ENCODE results near the gene TEP1.
A peak's percentile ranks its signal among the peaks of the same experiment; 100 is the strongest.
"Not testable (repeated sequence)": the region's sequence is repeated elsewhere in the genome, so short reads cannot be mapped to it uniquely, and the experiment has no call there.

TEP1 gene

DNA sequence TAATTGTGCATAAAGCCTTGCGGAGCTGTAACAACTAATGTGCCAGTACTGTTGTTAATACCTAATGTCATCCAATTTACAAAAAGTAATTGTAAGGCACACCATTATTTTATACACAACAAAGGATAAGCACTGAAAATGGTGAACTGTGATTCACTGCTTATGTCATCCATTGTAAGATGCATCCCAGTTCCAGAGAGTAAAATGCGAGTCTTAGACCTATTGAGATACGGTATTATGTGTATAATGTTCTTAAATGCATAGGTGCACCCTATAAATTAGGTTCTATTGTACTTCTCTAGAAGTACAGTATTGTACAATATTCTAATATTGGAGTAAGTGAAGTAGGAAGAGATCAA is 69.5 kb downstream of the TEP1 start:
- no peak overlapping the region for H2BK12ac ChIP-seq (ENCODE audit: low read length)
- peak overlapping the region; percentile 71 for H2BK120ac ChIP-seq (ENCODE audit: insufficient read depth, low read length, poor library complexity)
- H3K4me3 ChIP-seq (ENCODE audit: low read depth, low read length), result peak overlapping the region; percentile 82
- H2AFZ ChIP-seq (ENCODE audit: insufficient read depth, low read length, poor library complexity), result peak overlapping the region; percentile 100
- H3K4me1 ChIP-seq (ENCODE audit: control insufficient read depth in 1 of 2, insufficient read depth in 2 of 2, low read length in 2 of 2), result no peaks in the 10 kb centered on the region
- H4K91ac ChIP-seq (ENCODE audit: low read depth, low read length), result no peak overlapping the region
- H3K79me2 ChIP-seq (ENCODE audit: control insufficient read depth, insufficient read depth, low read length, poor library complexity), result no peaks in the 10 kb centered on the region
- no peaks in the 10 kb centered on the region for H3K27me3 ChIP-seq (ENCODE audit: insufficient read depth, low read length)
- DNase-seq, result peak in 1 of 2 donors; percentile 40
- peak overlapping the region; percentile 93 for H3K9ac ChIP-seq (ENCODE audit: low read length)
- peaks cover 12 to 20% of the 10 kb centered on the region in 2 experiments for H3K36me3 ChIP-seq (ENCODE audit: control insufficient read depth in 1 of 2, insufficient read depth in 2 of 2, low read length in 2 of 2)
- no peak overlapping the region for H4K12ac ChIP-seq (ENCODE audit: low read depth, low read length)
- peak overlapping the region; percentile 78 for H3K4me2 ChIP-seq (ENCODE audit: low read length)
- no CpG with 5 or more reads among the region's 3 CpGs for WGBS (ENCODE audit: extremely low coverage, insufficient coverage, insufficient read length)
- peak overlapping the region; percentile 96 for H4K8ac ChIP-seq (ENCODE audit: low read depth, low read length)
- H3K14ac ChIP-seq (ENCODE audit: low read length), result peak overlapping the region; percentile 87
- H3K9me3 ChIP-seq (ENCODE audit: insufficient read depth, low read depth, low read length), result no peaks in the 10 kb centered on the region
- H2AK5ac ChIP-seq (ENCODE audit: low read length), result no peak overlapping the region
- peak overlapping the region; percentile 63 for H3K27ac ChIP-seq (ENCODE audit: low read depth, low read length)
- H3K18ac ChIP-seq (ENCODE audit: low read length), result no peak overlapping the region
- peak overlapping the region; percentile 85 for H2BK5ac ChIP-seq (ENCODE audit: low read depth, low read length, poor library complexity)
- H3K79me1 ChIP-seq (ENCODE audit: low read length), result peaks cover 5% of the 10 kb centered on the region
- peak overlapping the region; percentile 87 for H3K4ac ChIP-seq (ENCODE audit: low read depth, low read length)
- H3K23ac ChIP-seq (ENCODE audit: low read length), result no peak overlapping the region

DNA sequence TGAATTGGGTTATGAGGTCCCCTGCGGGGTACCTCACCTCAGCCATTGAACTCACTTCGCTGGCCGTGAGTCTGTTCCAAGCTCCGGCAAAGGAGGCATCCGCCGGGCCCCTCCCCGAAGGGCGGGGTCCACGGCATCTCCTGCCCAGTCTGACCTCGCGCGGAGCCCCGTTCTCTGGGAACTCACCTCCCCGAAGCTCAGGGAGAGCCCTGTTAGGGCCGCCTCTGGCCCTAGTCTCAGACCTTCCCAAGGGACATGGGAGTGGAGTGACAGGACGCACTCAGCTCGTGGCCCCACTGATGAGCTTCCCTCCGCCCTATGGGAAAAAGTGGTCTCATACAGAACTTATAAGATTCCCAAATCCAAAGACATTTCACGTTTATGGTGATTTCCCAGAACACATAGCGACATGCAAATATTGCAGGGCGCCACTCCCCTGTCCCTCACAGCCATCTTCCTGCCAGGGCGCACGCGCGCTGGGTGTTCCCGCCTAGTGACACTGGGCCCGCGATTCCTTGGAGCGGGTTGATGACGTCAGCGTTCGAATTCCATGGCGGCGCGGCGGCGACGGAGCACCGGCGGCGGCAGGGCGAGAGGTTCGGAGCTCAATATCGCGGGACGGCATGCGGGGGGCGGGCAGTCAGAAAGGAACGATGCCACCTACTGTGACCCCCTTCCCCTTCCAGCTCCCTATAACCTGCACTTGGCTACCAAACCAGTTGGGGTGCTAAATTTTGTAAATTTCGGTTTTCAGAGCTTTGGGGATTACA is 70.0 kb downstream of the TEP1 start, which contains the start of gene PARP2:
Gene PARP2, plus strand, starts transcription at position 544 of the 770 bp plus-strand sequence. Its CDS starts 7 bp downstream, at position 551.
- peak within 1 kb of the TSS; percentile 96 for H4K8ac ChIP-seq (ENCODE audit: low read depth, low read length)
- H4K12ac ChIP-seq (ENCODE audit: low read depth, low read length), result peak within 1 kb of the TSS; percentile 89
- H3K4me2 ChIP-seq (ENCODE audit: low read length), result peak within 1 kb of the TSS; percentile 78
- H3K79me1 ChIP-seq (ENCODE audit: low read length), result peaks cover 5% of the 10 kb centered on the region
- H2BK12ac ChIP-seq (ENCODE audit: low read length), result no peak within 1 kb of the TSS
- peak within 1 kb of the TSS; percentile 85 for H2BK5ac ChIP-seq (ENCODE audit: low read depth, low read length, poor library complexity)
- peak within 1 kb of the TSS; percentile 99 for H3K27ac ChIP-seq (ENCODE audit: low read depth, low read length)
- no peaks in the 10 kb centered on the region for H3K79me2 ChIP-seq (ENCODE audit: control insufficient read depth, insufficient read depth, low read length, poor library complexity)
- H2BK120ac ChIP-seq (ENCODE audit: insufficient read depth, low read length, poor library complexity), result peak within 1 kb of the TSS; percentile 71
- H3K4me3 ChIP-seq (ENCODE audit: low read depth, low read length), result peak within 1 kb of the TSS; percentile 82
- no peaks in the 10 kb centered on the region for H3K9me3 ChIP-seq (ENCODE audit: insufficient read depth, low read depth, low read length)
- peak within 1 kb of the TSS; percentile 87 for H3K14ac ChIP-seq (ENCODE audit: low read length)
- peak within 1 kb of the TSS; percentile 100 for H2AFZ ChIP-seq (ENCODE audit: insufficient read depth, low read length, poor library complexity)
- peak within 1 kb of the TSS; percentile 87 for H3K4ac ChIP-seq (ENCODE audit: low read depth, low read length)
- DNase-seq, result peak; percentile 100
- no peak within 1 kb of the TSS for H3K23ac ChIP-seq (ENCODE audit: low read length)
- no CpG with 5 or more reads among the region's 50 CpGs for WGBS (ENCODE audit: extremely low coverage, insufficient coverage, insufficient read length)
- H3K27me3 ChIP-seq (ENCODE audit: insufficient read depth, low read length), result no peaks in the 10 kb centered on the region
- H3K9ac ChIP-seq (ENCODE audit: low read length), result peak within 1 kb of the TSS; percentile 93
- peak within 1 kb of the TSS; percentile 95 for H3K18ac ChIP-seq (ENCODE audit: low read length)
- no peak within 1 kb of the TSS for H2AK5ac ChIP-seq (ENCODE audit: low read length)
- peak within 1 kb of the TSS; percentile 84 for H4K91ac ChIP-seq (ENCODE audit: low read depth, low read length)
- H3K4me1 ChIP-seq (ENCODE audit: control insufficient read depth in 1 of 2, insufficient read depth in 2 of 2, low read length in 2 of 2), result no peaks in the 10 kb centered on the region
- peaks cover 7 to 16% of the 10 kb centered on the region in 2 experiments for H3K36me3 ChIP-seq (ENCODE audit: control insufficient read depth in 1 of 2, insufficient read depth in 2 of 2, low read length in 2 of 2)

DNA sequence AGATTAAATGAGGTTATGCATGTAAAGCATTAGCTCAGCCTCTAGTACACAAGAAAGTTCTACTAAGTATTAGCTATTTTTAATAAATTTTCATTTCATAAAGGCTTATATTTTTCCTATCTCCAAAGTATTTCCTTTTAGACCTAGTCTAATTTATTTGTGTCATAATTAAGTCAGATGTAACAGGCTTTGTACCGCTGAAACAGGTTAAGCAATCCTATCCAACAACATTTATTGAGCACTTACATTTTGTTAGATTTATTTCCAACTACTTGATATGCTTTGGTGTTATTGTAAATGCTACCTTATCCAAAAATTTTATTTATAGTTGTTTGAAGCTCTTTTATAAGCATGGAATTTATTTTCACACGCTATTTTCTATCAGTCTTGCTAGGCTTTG is 71.7 kb downstream of the TEP1 start:
- Histone ChIP-seq H2BK120ac (ENCODE audit: insufficient read depth, low read length, poor library complexity) (no peak overlapping the region), H2AFZ (ENCODE audit: insufficient read depth, low read length, poor library complexity) (no peak overlapping the region), H3K9me3 (ENCODE audit: insufficient read depth, low read depth, low read length) (no peaks in the 10 kb centered on the region), H3K79me2 (ENCODE audit: control insufficient read depth, insufficient read depth, low read length, poor library complexity) (no peaks in the 10 kb centered on the region), H4K12ac (ENCODE audit: low read depth, low read length) (no peak overlapping the region), H3K14ac (ENCODE audit: low read length) (no peak overlapping the region), H3K4me2 (ENCODE audit: low read length) (no peak overlapping the region), H3K4ac (ENCODE audit: low read depth, low read length) (no peak overlapping the region), H3K23ac (ENCODE audit: low read length) (no peak overlapping the region), H4K91ac (ENCODE audit: low read depth, low read length) (no peak overlapping the region), H3K27ac (ENCODE audit: low read depth, low read length) (no peak overlapping the region), H3K79me1 (ENCODE audit: low read length) (peaks cover 5% of the 10 kb centered on the region), H3K4me1 (ENCODE audit: control insufficient read depth in 1 of 2, insufficient read depth in 2 of 2, low read length in 2 of 2) (no peaks in the 10 kb centered on the region), H3K18ac (ENCODE audit: low read length) (no peak overlapping the region), H3K4me3 (ENCODE audit: low read depth, low read length) (no peak overlapping the region), H2AK5ac (ENCODE audit: low read length) (no peak overlapping the region), H3K9ac (ENCODE audit: low read length) (no peak overlapping the region), H2BK12ac (ENCODE audit: low read length) (no peak overlapping the region), H3K36me3 (ENCODE audit: control insufficient read depth in 1 of 2, insufficient read depth in 2 of 2, low read length in 2 of 2) (peaks cover 2 to 9% of the 10 kb centered on the region in 2 experiments), H2BK5ac (ENCODE audit: low read depth, low read length, poor library complexity) (no peak overlapping the region), H3K27me3 (ENCODE audit: insufficient read depth, low read length) (no peaks in the 10 kb centered on the region), H4K8ac (ENCODE audit: low read depth, low read length) (no peak overlapping the region)
- DNase-seq, result no peak
- no CpG with 5 or more reads among the region's 2 CpGs for WGBS (ENCODE audit: extremely low coverage, insufficient coverage, insufficient read length)

DNA sequence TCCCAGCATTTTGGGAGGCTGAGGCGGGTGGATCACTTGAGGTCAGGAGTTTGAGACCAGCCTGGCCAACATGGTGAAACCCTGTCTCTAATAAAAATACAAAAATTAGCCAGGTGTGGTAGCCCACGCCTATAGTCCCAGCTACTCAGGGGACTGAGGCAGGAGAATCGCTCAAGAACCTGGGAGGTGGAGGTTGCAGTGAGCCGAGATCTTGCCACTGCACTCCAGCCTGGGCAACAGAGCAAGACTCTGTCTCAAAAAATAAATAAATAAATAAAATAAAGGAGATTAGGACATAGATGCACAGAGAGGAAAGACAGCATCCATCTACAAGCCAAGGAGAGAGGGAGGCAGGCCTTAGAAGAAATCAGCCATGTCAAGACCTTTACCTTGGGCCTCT is 72.3 kb downstream of the TEP1 start:
- H3K23ac ChIP-seq (ENCODE audit: low read length); H4K91ac ChIP-seq (ENCODE audit: low read depth, low read length); H3K27me3 ChIP-seq (ENCODE audit: insufficient read depth, low read length); H3K14ac ChIP-seq (ENCODE audit: low read length); H2AFZ ChIP-seq (ENCODE audit: insufficient read depth, low read length, poor library complexity); H3K18ac ChIP-seq (ENCODE audit: low read length); H3K36me3 ChIP-seq (ENCODE audit: control insufficient read depth in 1 of 2, insufficient read depth in 2 of 2, low read length in 2 of 2); DNase-seq; H4K8ac ChIP-seq (ENCODE audit: low read depth, low read length); H3K9ac ChIP-seq (ENCODE audit: low read length); H2BK5ac ChIP-seq (ENCODE audit: low read depth, low read length, poor library complexity); H3K4me3 ChIP-seq (ENCODE audit: low read depth, low read length); H4K12ac ChIP-seq (ENCODE audit: low read depth, low read length); H3K4ac ChIP-seq (ENCODE audit: low read depth, low read length); H2BK120ac ChIP-seq (ENCODE audit: insufficient read depth, low read length, poor library complexity); H3K4me1 ChIP-seq (ENCODE audit: control insufficient read depth in 1 of 2, insufficient read depth in 2 of 2, low read length in 2 of 2); H2AK5ac ChIP-seq (ENCODE audit: low read length); H3K79me1 ChIP-seq (ENCODE audit: low read length); H3K79me2 ChIP-seq (ENCODE audit: control insufficient read depth, insufficient read depth, low read length, poor library complexity); H3K9me3 ChIP-seq (ENCODE audit: insufficient read depth, low read depth, low read length); H2BK12ac ChIP-seq (ENCODE audit: low read length); H3K4me2 ChIP-seq (ENCODE audit: low read length); H3K27ac ChIP-seq (ENCODE audit: low read depth, low read length): not testable (repeated sequence)
- WGBS (ENCODE audit: extremely low coverage, insufficient coverage, insufficient read length), result no CpG with 5 or more reads among the region's 4 CpGs
